Measurements from ENCODE around the gene KLHL30. TPM values are rescaled to one million over a fixed set of nuclear protein-coding genes. Genes with fewer than 3 reads are reported as not detected.

KLHL30 gene
- total RNA-seq, 1 experiment from 2014 or later, result 0.61 TPM

DNA sequence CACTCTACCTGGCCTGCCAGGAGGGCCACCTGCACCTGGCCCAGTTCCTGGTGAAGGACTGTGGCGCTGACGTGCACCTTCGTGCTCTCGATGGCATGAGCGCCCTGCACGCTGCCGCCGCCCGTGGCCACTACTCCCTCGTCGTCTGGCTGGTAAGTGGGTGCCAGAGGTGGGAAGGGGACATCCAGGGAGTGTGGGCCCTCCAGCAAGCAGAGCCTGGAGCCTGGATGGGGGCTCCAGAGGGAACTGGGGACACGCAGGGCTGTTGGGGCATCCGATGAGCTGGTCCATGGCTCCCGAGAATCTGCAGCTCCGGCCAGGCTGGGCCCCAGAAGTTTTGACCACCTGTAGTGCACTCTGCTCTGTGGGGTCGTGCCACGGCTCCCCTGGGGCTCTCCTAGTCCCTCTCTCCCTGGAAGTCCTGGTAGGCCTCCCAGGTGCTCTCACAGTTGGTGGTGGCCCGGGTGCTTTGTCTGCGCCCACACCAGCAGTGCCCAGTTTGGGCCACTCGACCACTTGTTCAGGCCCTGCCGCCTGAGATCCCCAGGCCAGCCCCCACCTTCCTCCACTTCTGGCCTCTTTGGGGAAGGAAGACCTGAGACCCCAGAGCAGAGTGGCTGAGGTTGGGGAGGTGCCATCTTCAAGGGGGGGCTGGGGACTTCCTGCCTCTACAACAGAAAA lies 33.6 kb upstream of the KLHL30 start:
- Histone ChIP-seq H3K9me2 (ENCODE audit: insufficient read depth) (no peaks in the 10 kb centered on the region), H4K20me1 (ENCODE audit: insufficient read depth) (no peaks in the 10 kb centered on the region), H3K79me2 (ENCODE audit: insufficient read depth, low read length) (no peaks in the 10 kb centered on the region), H2AFZ (ENCODE audit: low read depth, low read length, poor library complexity, severe bottlenecking) (no peak overlapping the region), H3K27me3 (ENCODE audit: insufficient read depth, low read length) (no peaks in the 10 kb centered on the region), H3K9ac (ENCODE audit: low read length) (no peak overlapping the region), H3K4me1 (ENCODE audit: control insufficient read depth in 1 of 2, insufficient read depth in 2 of 2, low read length in 2 of 2) (peaks cover 0 to 3% of the 10 kb centered on the region in 2 experiments; a peak in 1 of 4 replicates), H3K27ac (ENCODE audit: low read depth, low read length) (no peak overlapping the region), H3K4me2 (ENCODE audit: low read length) (no peak overlapping the region), H3K9me3 (ENCODE audit: control insufficient read depth in 1 of 2, insufficient read depth in 1 of 2, low read depth in 1 of 2, low read length in 2 of 2) (no peaks in the 10 kb centered on the region), H3K36me3 (ENCODE audit: control insufficient read depth in 1 of 2, insufficient read depth in 2 of 2, low read length in 2 of 2) (no peaks in the 10 kb centered on the region), H3K4me3 (replicated peaks in 1 of 2; ENCODE audit: low read depth in 1 of 2, low read length in 2 of 2) (no peak overlapping the region)
- ATAC-seq, result no peak
- BruUV-seq (replicated peaks), result no TSS peak
- intact Hi-C loops (cut with micrococcal nuclease), result no loop called here
- ChIA-PET RAD21 (ENCODE audit: low non-redundant PET in 1 of 2, low total read pairs in 2 of 2, uncharacterized antibody in 2 of 2, unreplicated experiment in 2 of 2) (no interaction called here), CTCF (no interaction called here), POLR2A (no interaction called here)
- TF ChIP-seq ZNF274 (IDR thresholded peaks at IDR 0.05; ENCODE audit: low read depth, low read length) (no peak), RAD21 (IDR thresholded peaks at IDR 0.05; ENCODE audit: low read depth) (no peak), POLR2AphosphoS5 (IDR thresholded peaks at IDR 0.05; ENCODE audit: low read depth, low read length) (no peak), YY1 (IDR thresholded peaks at IDR 0.05; ENCODE audit: extremely low read depth, insufficient replicate concordance, low read depth, low read length) (no peak), ZFX (IDR thresholded peaks at IDR 0.05) (no peak), CEBPB (IDR thresholded peaks at IDR 0.05; ENCODE audit: low read depth) (no peak), EZH2phosphoT487 (IDR thresholded peaks at IDR 0.05; ENCODE audit: borderline replicate concordance) (no peak)
- TF ChIP-seq, protein P1, sequence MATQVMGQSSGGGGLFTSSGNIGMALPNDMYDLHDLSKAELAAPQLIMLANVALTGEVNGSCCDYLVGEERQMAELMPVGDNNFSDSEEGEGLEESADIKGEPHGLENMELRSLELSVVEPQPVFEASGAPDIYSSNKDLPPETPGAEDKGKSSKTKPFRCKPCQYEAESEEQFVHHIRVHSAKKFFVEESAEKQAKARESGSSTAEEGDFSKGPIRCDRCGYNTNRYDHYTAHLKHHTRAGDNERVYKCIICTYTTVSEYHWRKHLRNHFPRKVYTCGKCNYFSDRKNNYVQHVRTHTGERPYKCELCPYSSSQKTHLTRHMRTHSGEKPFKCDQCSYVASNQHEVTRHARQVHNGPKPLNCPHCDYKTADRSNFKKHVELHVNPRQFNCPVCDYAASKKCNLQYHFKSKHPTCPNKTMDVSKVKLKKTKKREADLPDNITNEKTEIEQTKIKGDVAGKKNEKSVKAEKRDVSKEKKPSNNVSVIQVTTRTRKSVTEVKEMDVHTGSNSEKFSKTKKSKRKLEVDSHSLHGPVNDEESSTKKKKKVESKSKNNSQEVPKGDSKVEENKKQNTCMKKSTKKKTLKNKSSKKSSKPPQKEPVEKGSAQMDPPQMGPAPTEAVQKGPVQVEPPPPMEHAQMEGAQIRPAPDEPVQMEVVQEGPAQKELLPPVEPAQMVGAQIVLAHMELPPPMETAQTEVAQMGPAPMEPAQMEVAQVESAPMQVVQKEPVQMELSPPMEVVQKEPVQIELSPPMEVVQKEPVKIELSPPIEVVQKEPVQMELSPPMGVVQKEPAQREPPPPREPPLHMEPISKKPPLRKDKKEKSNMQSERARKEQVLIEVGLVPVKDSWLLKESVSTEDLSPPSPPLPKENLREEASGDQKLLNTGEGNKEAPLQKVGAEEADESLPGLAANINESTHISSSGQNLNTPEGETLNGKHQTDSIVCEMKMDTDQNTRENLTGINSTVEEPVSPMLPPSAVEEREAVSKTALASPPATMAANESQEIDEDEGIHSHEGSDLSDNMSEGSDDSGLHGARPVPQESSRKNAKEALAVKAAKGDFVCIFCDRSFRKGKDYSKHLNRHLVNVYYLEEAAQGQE (IDR thresholded peaks at IDR 0.05; ENCODE audit: low read depth), result no peak
- TF ChIP-seq, protein P2, sequence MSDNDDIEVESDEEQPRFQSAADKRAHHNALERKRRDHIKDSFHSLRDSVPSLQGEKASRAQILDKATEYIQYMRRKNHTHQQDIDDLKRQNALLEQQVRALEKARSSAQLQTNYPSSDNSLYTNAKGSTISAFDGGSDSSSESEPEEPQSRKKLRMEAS (IDR thresholded peaks at IDR 0.05), result no peak
- TF ChIP-seq, protein P3, sequence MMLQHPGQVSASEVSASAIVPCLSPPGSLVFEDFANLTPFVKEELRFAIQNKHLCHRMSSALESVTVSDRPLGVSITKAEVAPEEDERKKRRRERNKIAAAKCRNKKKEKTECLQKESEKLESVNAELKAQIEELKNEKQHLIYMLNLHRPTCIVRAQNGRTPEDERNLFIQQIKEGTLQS (IDR thresholded peaks at IDR 0.05), result no peak
- no peak for DNase-seq (ENCODE audit: low read depth, low spot score)
